Endothelial cell of umbilical vein (primary cell): Measurements from ENCODE around the gene SLC9B2.

Source experiments
- EZH2 ChIP-seq: IDR thresholded peaks from 2 replicates; pipeline ENCODE4 v1.6.1; 2012; ENCODE audit warnings: borderline replicate concordance, low read depth, mild to moderate bottlenecking, moderate library complexity, low read length, inconsistent platforms; ENCODE audit not compliant: severe bottlenecking
- MYC ChIP-seq: IDR thresholded peaks from one replicate; pipeline ENCODE4 v1.6.1; 2011; ENCODE audit warnings: mild to moderate bottlenecking, low read depth, low read length
- POLR2A ChIP-seq: IDR thresholded peaks from 2 replicates; pipeline ENCODE4 v1.6.1; 2012; ENCODE audit warnings: low read depth, mild to moderate bottlenecking, control low read depth, low read length
- TF ChIP-seq, protein P1 (sequence below), 2 donors: IDR thresholded peaks; 1 replicate in 1 of 2; 2 replicates in 1 of 2; pipeline ENCODE4 v1.5.1; 2011; ENCODE audit warnings: low read length in 2 of 2, mild to moderate bottlenecking in 2 of 2, moderate library complexity in 2 of 2, control low read depth in 1 of 2, inconsistent platforms in 1 of 2, low read depth in 1 of 2; ENCODE audit not compliant: insufficient read depth in 1 of 2; ENCODE audit errors: extremely low read depth in 1 of 2

- TF ChIP-seq, protein P1, sequence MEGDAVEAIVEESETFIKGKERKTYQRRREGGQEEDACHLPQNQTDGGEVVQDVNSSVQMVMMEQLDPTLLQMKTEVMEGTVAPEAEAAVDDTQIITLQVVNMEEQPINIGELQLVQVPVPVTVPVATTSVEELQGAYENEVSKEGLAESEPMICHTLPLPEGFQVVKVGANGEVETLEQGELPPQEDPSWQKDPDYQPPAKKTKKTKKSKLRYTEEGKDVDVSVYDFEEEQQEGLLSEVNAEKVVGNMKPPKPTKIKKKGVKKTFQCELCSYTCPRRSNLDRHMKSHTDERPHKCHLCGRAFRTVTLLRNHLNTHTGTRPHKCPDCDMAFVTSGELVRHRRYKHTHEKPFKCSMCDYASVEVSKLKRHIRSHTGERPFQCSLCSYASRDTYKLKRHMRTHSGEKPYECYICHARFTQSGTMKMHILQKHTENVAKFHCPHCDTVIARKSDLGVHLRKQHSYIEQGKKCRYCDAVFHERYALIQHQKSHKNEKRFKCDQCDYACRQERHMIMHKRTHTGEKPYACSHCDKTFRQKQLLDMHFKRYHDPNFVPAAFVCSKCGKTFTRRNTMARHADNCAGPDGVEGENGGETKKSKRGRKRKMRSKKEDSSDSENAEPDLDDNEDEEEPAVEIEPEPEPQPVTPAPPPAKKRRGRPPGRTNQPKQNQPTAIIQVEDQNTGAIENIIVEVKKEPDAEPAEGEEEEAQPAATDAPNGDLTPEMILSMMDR (IDR thresholded peaks at IDR 0.05; ENCODE audit: extremely low read depth in 1 of 2, insufficient read depth in 1 of 2, low read depth in 1 of 2, low read length in 2 of 2), result no peak
- TF ChIP-seq POLR2A (no peak), MYC (no peak), EZH2 (no peak)
Measured at GRCh38 chr4:103092245-103092644, 15.7 kb upstream of the SLC9B2 start.
